ENCODE results near the gene RPP14. TPM values are rescaled to one million over a fixed set of nuclear protein-coding genes. Genes with fewer than 3 reads are reported as not detected.
"Not testable (repeated sequence)": the region's sequence is repeated elsewhere in the genome, so short reads cannot be mapped to it uniquely, and the experiment has no call there.

The RPP14 gene
- total RNA-seq, 1 donor from 2014 or later: 23.3 TPM

DNA sequence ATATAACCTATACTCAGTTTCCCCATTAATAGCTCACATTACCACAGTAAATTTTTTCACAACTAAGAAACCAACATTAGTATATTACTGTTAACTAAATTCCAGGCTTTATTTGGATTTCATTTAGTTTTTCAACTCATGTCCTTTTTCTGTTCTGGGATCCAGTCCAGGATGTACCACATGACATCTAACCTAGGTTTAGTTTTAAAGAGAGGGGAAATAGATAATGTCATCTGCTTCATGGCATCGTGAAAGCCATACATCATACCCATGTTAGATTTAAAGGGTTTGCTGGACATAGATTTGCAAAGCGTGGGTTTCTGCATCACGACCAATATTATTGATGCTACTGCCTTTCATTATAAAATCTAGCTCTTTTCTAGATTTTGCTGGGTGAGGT lies 33.2 kb upstream of the RPP14 start:
- no peak overlapping the region for H3K4me3 Mint-ChIP-seq
- no peak overlapping the region for H3K27ac Mint-ChIP-seq
- H3K27me3 Mint-ChIP-seq: no peaks in the 10 kb centered on the region
- TF ChIP-seq, protein P1, sequence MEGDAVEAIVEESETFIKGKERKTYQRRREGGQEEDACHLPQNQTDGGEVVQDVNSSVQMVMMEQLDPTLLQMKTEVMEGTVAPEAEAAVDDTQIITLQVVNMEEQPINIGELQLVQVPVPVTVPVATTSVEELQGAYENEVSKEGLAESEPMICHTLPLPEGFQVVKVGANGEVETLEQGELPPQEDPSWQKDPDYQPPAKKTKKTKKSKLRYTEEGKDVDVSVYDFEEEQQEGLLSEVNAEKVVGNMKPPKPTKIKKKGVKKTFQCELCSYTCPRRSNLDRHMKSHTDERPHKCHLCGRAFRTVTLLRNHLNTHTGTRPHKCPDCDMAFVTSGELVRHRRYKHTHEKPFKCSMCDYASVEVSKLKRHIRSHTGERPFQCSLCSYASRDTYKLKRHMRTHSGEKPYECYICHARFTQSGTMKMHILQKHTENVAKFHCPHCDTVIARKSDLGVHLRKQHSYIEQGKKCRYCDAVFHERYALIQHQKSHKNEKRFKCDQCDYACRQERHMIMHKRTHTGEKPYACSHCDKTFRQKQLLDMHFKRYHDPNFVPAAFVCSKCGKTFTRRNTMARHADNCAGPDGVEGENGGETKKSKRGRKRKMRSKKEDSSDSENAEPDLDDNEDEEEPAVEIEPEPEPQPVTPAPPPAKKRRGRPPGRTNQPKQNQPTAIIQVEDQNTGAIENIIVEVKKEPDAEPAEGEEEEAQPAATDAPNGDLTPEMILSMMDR (conservative IDR thresholded peaks at IDR 0.05): no peak
- no peaks in the 10 kb centered on the region for H3K9me3 Mint-ChIP-seq
- DNase-seq (ENCODE audit: extremely low spot score, unreplicated experiment): no peak
- H3K4me1 Mint-ChIP-seq (ENCODE audit: unreplicated experiment): no peaks in the 10 kb centered on the region
- H3K36me3 Mint-ChIP-seq: peaks cover 46% of the 10 kb centered on the region

DNA sequence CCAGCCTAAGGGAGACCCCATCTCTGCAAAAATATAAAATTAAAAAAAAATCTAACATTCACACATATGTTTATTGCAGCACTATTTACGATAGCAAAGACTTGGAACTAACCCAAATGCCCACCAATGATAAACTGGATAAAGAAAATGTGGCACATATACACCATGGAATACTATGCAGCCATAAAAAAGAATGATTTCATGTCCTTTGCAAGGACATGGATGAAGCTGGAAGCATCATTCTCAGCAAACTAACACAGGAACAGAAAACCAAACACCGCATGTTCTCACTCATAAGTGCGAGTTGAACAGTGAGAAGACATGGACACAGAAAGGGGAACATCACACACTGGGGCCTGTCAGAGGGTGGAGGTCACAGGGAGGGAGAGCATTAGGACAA lies 32.7 kb upstream of the RPP14 start:
- not testable (repeated sequence) for H3K4me1 Mint-ChIP-seq (ENCODE audit: unreplicated experiment); DNase-seq (ENCODE audit: extremely low spot score, unreplicated experiment); H3K4me3 Mint-ChIP-seq; H3K9me3 Mint-ChIP-seq; H3K27ac Mint-ChIP-seq; H3K27me3 Mint-ChIP-seq
- peaks cover 50% of the 10 kb centered on the region for H3K36me3 Mint-ChIP-seq

DNA sequence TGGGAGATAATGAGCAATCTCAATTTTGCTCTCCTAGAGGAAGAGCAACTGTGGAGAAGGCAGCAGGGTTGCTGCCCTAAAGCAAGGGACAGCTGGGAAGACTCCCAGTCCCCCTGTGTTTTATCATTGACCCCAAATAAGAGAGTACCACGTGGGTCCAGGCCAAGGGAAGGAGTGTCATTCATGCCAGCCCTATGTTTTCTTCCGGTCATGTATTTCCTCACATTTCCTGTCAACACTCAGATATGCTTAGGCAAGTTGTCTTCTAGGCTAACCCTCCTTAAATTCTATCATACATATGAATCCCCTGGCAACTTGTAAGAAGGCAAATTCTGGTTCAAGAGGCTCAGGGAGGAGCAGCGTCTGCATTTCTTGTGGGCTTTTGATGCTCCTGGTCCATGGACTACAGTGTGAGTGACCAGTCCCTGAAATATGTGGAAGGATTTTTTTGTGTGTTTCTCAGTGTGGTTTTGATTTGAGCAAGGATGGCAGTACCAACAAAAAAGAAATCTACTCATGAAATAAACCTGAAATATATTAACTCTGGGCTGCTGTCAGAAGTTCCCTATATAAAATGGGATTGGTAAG lies 31.9 kb upstream of the RPP14 start:
- no peak for DNase-seq (ENCODE audit: extremely low spot score, unreplicated experiment)
- Mint-ChIP-seq H3K36me3 (peaks cover 56% of the 10 kb centered on the region), H3K9me3 (no peaks in the 10 kb centered on the region), H3K4me1 (ENCODE audit: unreplicated experiment) (no peaks in the 10 kb centered on the region), H3K27ac (no peak overlapping the region), H3K4me3 (no peak overlapping the region), H3K27me3 (no peaks in the 10 kb centered on the region)
- TF ChIP-seq, protein P1 (conservative IDR thresholded peaks at IDR 0.05): no peak

DNA sequence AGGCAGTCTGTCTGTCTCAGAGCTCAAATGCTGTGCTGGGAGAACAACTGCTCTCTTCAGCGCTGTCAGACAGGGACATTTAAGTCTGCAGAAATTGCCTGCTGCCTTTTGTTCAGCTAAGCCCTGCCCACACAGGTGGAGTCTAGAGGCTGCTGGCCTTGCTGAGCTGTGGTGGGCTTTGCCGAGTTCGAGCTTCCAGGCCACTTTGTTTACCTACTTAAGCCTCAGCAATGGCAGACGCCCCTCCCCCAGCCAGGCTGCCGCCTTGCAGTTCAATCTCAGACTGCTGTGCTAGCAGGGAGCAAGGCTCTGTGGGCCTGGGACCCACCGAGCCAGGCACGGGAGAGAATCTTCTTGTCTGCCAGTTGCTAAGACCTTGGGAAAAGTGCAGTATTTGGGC lies 25.0 kb upstream of the RPP14 start:
- DNase-seq (ENCODE audit: extremely low spot score, unreplicated experiment): no peak
- no peak overlapping the region for H3K27ac Mint-ChIP-seq

DNA sequence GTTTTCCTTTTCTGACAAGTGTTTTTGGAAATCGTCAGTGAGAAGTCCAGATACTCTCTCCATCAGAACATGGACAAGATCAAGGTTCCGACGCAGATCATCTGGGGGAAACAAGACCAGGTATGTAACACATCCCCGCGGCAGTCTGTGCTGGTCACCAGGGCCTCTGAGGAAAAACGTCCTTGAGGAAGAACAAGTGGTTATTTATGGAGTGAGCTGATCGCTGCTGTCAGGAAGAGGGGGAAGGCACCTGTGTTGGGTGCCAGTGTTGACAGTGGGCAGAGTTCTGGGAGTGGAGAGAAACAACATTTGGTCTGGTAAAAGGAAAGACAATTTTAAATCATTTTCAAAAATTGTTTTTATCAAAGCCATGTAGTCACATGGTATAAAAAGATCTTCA lies 20.7 kb upstream of the RPP14 start:
- Mint-ChIP-seq H3K9me3 (no peaks in the 10 kb centered on the region), H3K36me3 (peaks cover 26% of the 10 kb centered on the region), H3K4me3 (no peak overlapping the region), H3K27ac (no peak overlapping the region), H3K4me1 (ENCODE audit: unreplicated experiment) (no peaks in the 10 kb centered on the region), H3K27me3 (no peaks in the 10 kb centered on the region)
- TF ChIP-seq, protein P1 (conservative IDR thresholded peaks at IDR 0.05): no peak
- no peak for DNase-seq (ENCODE audit: extremely low spot score, unreplicated experiment)

More for the DNA sequence above, 25.0 kb upstream of the RPP14 start:
- H3K27me3 Mint-ChIP-seq: no peaks in the 10 kb centered on the region
- no peaks in the 10 kb centered on the region for H3K9me3 Mint-ChIP-seq
- H3K4me1 Mint-ChIP-seq (ENCODE audit: unreplicated experiment): no peaks in the 10 kb centered on the region
- TF ChIP-seq, protein P1 (conservative IDR thresholded peaks at IDR 0.05): no peak
- H3K36me3 Mint-ChIP-seq: peaks cover 50% of the 10 kb centered on the region
- no peak overlapping the region for H3K4me3 Mint-ChIP-seq

DNA sequence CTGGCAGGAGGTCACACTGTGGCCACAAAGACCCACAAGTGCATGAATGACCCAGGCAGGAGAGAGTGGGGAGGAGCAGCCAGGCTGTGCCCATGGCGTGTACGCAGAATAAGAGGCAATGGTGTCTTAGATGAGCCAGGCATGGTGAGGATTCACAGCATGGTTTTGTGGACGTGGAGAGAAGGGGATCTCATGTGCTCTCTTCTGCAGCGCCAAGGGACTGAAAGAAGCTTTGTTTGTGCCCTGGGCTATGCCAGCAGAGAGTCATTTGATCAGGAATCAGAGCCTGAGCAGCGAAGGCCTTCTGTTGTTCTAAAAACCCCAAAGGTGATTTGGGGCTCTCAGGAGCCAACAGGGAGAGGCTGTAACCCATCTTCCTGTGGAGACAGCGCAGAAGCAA lies 18.7 kb upstream of the RPP14 start:
- no peak overlapping the region for H3K27ac Mint-ChIP-seq
- no peaks in the 10 kb centered on the region for H3K9me3 Mint-ChIP-seq
- H3K4me3 Mint-ChIP-seq: no peak overlapping the region
- no peaks in the 10 kb centered on the region for H3K27me3 Mint-ChIP-seq
- H3K4me1 Mint-ChIP-seq (ENCODE audit: unreplicated experiment): no peaks in the 10 kb centered on the region
- no peak for DNase-seq (ENCODE audit: extremely low spot score, unreplicated experiment)
- H3K36me3 Mint-ChIP-seq: peaks cover 27% of the 10 kb centered on the region
- TF ChIP-seq, protein P1 (conservative IDR thresholded peaks at IDR 0.05): no peak
